Thoracic aorta (tissue), 2 donors: ENCODE data around the gene SLIRP. TPM values are rescaled to one million over a fixed set of nuclear protein-coding genes. Genes with fewer than 3 reads are reported as not detected.

Experiments
- ATAC-seq: fragments of 150-250 bp; one replicate; pipeline ENCODE4 v1.8.0; 2017; ENCODE audit warnings: low read depth; ENCODE audit not compliant: insufficient number of reproducible peaks, low FRiP score
- DNase-seq: peaks from one replicate; pipeline ENCODE4 v3.0.0-alpha.2; 2020; ENCODE audit warnings: low spot score
- H3K27ac ChIP-seq, 2 donors: fragments of 200-600 bp; sonication (generic); 1 replicate in 1 of 2; 2 replicates in 1 of 2; pipeline ENCODE4 v1.5.1; 2016; ENCODE audit warnings: mild to moderate bottlenecking in 2 of 2, moderate library complexity in 2 of 2
- H3K27me3 ChIP-seq: fragments of 200-600 bp; sonication (generic); replicated peaks from 2 replicates; pipeline ENCODE4 v1.6.0; 2016; ENCODE audit warnings: mild to moderate bottlenecking; ENCODE audit not compliant: insufficient read depth
- H3K36me3 ChIP-seq: fragments of 200-600 bp; sonication (generic); one replicate; pipeline ENCODE4 v1.5.1; 2016
- H3K4me1 ChIP-seq, 2 donors: fragments of 200-600 bp; sonication (generic); 1 replicate in 1 of 2; 2 replicates in 1 of 2; pipeline versions ENCODE4 v1.5.1 to v1.6.0; 2016; ENCODE audit warnings: low read depth in 2 of 2, mild to moderate bottlenecking in 1 of 2; ENCODE audit not compliant: control insufficient read depth in 1 of 2
- H3K4me3 ChIP-seq: fragments of 200-600 bp; sonication (generic); 2 replicates; pipeline ENCODE4 v1.5.1; 2016; ENCODE audit warnings: mild to moderate bottlenecking
- H3K9me3 ChIP-seq: fragments of 200-600 bp; sonication (generic); 2 replicates; pipeline ENCODE4 v1.5.1; 2016
- total RNA-seq, 2 donors: library from RNA; depleted of rRNA; stranded (reverse); fragments of >200 nt; gene quantifications; one replicate each; pipeline versions ENCODE4 v1.1.0 to v1.2.3, GENCODE V29; 2016
- TF ChIP-seq, protein P1 (sequence below): fragments of 200-600 bp; sonication (generic); IDR thresholded peaks from one replicate; pipeline ENCODE4 v1.5.1; 2019; ENCODE audit warnings: antibody characterized with exemption

SLIRP gene
- total RNA-seq, 2 donors from 2014 or later: 260 to 347 TPM

DNA sequence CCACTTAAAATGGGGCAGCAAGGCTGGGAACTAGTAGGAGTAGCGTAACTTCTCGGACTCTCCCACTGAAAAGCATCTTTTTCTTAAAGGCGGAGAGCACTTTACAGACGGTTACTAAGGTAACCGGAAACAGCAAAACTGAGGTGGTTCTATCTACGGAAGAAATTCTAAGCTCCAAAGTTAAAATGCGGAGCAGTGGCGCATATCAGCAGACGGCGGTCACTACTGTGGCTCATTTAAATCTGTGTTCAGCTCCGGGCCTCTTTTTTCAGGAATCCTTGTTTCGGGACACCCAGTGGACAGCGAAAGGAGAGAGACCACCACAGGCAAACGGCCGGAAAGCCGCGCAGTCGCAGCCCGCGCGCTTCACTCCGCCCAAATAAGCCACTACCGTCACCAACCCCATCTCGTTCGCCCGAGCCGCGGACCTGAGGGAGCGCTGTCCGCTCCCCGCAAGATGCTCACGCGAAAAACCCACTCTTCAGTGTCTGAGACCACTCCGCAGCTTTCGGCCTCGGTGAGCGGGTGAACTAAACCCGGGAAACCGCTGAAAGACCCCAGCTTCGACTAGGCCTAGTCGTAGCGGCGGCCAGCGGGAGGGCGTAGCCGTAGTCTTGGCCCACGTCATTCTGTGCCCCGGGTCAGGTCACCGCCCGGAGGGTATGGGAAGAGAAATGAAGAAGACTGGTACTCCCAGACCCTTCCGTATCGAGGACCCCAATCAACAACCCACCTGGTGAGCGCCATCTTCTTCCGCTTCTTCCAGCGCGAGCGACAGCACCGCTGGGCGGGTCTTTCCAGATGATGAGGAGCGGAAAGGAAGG is 52.7 kb downstream of the SLIRP start, which contains the start of gene SNW1:
Gene SNW1, minus strand, starts transcription at position 776 of the 824 bp plus-strand sequence. Its CDS starts 29 bp downstream, at position 747.
- peak; percentile 71 for DNase-seq
- TF ChIP-seq, protein P1, sequence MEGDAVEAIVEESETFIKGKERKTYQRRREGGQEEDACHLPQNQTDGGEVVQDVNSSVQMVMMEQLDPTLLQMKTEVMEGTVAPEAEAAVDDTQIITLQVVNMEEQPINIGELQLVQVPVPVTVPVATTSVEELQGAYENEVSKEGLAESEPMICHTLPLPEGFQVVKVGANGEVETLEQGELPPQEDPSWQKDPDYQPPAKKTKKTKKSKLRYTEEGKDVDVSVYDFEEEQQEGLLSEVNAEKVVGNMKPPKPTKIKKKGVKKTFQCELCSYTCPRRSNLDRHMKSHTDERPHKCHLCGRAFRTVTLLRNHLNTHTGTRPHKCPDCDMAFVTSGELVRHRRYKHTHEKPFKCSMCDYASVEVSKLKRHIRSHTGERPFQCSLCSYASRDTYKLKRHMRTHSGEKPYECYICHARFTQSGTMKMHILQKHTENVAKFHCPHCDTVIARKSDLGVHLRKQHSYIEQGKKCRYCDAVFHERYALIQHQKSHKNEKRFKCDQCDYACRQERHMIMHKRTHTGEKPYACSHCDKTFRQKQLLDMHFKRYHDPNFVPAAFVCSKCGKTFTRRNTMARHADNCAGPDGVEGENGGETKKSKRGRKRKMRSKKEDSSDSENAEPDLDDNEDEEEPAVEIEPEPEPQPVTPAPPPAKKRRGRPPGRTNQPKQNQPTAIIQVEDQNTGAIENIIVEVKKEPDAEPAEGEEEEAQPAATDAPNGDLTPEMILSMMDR: no peak
- Histone ChIP-seq H3K4me3 (peak within 1 kb of the TSS; percentile 80), H3K36me3 (no peaks in the 10 kb centered on the region), H3K4me1 (peaks cover 26 to 33% of the 10 kb centered on the region in 2 donors), H3K27me3 (no peaks in the 10 kb centered on the region), H3K27ac (peak within 1 kb of the TSS; percentile 86 to 95), H3K9me3 (no peaks in the 10 kb centered on the region)
- peak; percentile 85 for ATAC-seq

DNA sequence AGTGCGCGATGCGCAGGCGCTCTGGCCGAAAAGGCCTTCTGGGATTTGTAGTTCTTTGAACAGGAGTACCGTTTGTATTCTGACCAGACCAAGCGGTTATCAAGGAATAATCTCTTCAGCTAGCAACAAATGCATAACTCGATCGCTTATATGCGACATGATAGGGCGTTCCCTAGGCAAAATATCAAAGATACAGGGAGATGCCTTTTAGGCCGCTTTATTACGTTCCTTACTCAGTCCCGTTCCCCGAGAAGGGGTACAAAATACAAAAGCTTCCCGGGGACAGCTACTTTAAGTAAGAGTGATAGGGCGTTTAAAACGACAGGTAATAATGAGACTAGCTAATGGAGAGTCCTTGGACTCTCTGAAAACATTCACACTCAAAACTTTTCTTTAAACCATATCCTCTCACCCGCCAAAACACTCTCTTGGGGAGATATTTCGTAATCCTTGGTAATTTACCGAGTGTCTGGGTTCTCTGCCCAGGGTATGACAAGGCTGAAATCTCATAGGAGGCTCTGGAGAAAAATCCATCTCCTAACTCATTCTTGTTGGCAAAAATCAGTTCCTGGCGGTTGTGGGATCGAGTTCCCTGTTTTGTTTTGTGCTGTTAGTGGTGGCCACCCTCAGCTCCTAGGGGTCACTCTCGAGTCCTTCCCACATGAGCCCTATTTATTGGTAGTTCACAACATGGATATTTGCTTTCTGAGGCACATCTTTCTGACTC is 53.5 kb downstream of the SLIRP start:
- Histone ChIP-seq H3K27me3 (no peaks in the 10 kb centered on the region), H3K4me1 (peaks cover 26 to 33% of the 10 kb centered on the region in 2 donors), H3K9me3 (no peaks in the 10 kb centered on the region), H3K27ac (peak overlapping the region; percentile 86 to 95), H3K36me3 (no peaks in the 10 kb centered on the region), H3K4me3 (peak overlapping the region; percentile 80)
- ATAC-seq (peak; percentile 60), DNase-seq (no peak)
- TF ChIP-seq, protein P1: no peak

DNA sequence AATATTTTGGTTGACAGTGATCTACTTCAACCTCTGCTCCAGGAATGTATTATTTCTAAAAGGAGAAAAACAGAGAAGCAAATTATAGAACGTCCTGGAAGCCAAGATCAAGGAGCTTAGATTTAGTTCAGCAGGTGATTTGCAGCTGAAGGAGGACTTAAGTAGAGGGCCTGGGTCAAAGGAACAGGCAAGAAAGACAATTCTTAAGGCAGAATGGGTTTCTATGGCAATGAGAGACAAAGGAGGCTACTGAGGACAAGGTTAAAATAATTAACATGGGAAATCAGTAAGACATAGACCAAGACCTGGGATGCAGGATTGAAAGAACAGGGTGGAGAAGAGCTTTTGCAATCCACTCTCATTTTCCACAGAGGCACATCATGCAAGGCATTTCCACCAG is 55.4 kb downstream of the SLIRP start:
- Histone ChIP-seq H3K9me3 (no peaks in the 10 kb centered on the region), H3K36me3 (no peaks in the 10 kb centered on the region), H3K4me1 (peaks cover 20 to 25% of the 10 kb centered on the region in 2 donors), H3K4me3 (no peak overlapping the region), H3K27me3 (no peaks in the 10 kb centered on the region), H3K27ac (no peak overlapping the region)
- ATAC-seq (no peak), DNase-seq (no peak)
- TF ChIP-seq, protein P1: no peak

DNA sequence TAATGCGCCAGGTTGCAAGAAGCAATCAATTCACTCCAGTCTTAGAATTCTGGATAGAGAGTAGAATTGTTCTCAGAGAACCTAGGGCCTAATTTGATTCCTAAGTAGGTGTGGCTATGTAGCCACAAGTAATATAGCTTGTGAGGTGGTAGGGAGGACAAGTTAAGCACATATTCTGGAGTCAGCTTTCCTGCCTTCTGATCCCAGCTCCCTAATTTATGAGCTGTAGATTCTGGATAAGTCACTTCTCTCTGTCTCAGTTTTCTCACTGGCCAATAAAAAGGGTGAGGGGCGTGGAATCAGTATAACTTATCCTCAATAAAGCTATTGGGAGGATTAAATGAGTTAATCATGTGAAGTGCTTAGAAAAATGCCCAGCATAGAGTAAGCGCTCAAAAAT is 56.1 kb downstream of the SLIRP start:
- TF ChIP-seq, protein P1: no peak
- DNase-seq: no peak
- Histone ChIP-seq H3K4me3 (no peak overlapping the region), H3K27me3 (no peaks in the 10 kb centered on the region), H3K4me1 (peaks cover 15 to 18% of the 10 kb centered on the region in 2 donors), H3K36me3 (no peaks in the 10 kb centered on the region), H3K9me3 (no peaks in the 10 kb centered on the region), H3K27ac (no peak overlapping the region)
- no peak for ATAC-seq

Other genes with a start within 250 kb of the SLIRP start
- gene ISM2, start 209.3 kb upstream of the SLIRP start, total RNA-seq: not detected
- 10 to 100 TPM; 22.6 to 25.3 TPM for gene SPTLC2, start 91.5 kb upstream of the SLIRP start, total RNA-seq
- 1 to 10 TPM; 7.2 to 7.3 TPM for gene ALKBH1, start 80 bp upstream of the SLIRP start, total RNA-seq
- gene SNW1, start 53.1 kb downstream of the SLIRP start, total RNA-seq: 10 to 100 TPM; 40.9 to 47.5 TPM
- 10 to 100 TPM in 1 of 2 donors, 1 to 10 TPM in 1; 2.2 to 11.2 TPM for gene ADCK1, start 92.0 kb downstream of the SLIRP start, total RNA-seq